LNCAP (cell line): ENCODE data around the gene SLAMF9.

ENCODE experiments used
- CTCF ChIP-seq: fragments of 450-650 bp; IDR thresholded peaks from 2 replicates; pipeline ENCODE4 v1.5.1; 2017; ENCODE audit warnings: mild to moderate bottlenecking

Gene SLAMF9

DNA sequence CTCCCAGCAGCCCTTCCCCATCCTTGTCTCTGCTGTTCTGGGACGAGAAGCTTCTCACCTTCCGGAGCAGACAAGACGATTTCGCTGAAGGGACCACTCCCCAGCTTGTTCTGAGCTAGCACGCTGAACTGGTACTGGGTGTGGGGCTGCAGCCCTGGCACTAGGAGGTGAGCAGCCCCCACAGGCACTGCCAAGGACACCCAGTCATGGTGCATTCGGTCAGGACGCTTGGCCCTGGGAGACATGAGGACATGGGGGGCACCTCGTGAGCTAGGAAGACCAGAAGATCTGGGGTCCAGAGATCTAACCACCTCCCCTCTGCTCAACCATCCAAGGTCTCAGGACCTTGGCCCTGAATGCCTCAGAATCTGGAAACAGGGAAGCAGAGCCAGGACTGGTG lies 23.4 kb downstream of the SLAMF9 start:
- no peak for TF ChIP-seq CTCF

DNA sequence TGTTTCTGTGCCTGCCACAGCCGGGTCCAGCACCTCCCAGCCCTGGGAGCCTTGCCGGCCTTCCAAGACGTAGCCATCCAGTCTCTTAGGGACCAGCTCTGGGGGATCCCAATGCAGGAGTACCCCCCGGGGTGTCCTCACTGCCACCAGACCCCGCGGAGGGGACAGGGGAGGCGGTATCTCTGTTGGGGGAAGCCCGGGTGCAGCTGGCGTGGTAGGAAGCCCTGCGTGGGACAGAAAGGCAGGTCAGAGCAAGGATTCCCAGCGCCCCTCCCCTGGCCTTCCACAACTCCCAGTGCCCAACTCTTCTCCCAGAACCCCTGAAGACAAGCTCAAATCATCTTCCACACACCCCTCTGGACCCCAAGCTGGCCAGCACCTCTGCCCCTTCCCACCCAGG lies 23.8 kb downstream of the SLAMF9 start:
- no peak for TF ChIP-seq CTCF

GRCh38 chr1:159929155-159930051 lies 24.6 kb downstream of the SLAMF9 start:
- TF ChIP-seq CTCF: no peak

DNA sequence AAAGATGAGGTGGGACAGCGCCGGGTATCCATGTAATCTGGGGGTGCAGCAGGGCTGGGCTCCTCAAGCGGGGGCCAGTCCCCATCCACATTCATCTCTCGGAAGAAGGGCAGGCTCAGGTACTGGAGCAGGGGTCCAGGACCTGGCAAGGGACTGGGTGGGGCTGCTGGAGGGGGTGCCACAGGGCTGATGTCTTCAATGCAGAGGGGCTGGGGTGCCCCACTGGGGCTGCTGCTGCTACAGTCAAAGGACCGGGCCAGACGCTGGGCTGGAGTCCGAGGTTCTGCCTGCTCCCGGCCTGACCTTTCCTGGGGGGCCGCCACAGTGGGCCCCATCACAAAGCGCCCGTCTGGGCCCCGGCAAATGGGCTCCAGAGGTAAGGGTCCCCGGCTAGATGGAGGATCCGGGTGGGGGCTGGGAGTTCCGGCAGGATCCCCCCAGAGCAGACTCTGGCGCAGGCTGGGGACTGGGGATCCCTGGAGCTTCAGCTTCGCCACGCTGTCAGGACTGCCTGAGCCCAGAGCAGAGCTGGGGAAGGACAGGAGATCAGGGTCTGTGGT lies 25.5 kb downstream of the SLAMF9 start:
- no peak for TF ChIP-seq CTCF

DNA sequence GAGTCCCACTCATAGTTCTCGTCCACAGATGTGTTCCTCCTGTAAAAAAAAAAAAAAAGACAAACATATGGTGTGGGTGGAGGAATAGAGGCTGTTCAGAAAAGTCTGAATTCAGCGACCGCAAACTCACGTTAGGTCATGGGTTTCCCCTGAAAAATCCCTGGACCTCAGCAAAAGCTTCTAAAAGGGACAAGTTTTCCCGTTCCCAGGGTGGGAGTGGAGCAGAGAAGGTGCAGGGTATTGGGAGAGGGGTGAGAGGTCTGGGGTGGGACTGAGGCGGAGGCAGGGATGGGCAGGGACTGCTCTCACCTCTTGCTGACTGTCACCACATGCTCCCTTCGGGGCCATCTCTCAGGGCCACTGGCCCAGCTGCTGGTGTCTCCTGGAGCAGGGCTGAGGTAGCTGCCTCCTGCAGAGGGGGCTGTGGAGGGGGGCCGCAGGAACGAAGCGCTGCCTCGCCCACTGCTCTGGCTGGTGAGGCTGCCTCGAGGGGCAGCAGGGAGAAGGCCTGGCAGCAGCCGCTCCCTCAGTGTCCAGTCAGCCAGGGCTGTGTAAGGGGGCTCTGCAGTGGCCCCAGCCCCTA lies 26.1 kb downstream of the SLAMF9 start:
- no peak for TF ChIP-seq CTCF

DNA sequence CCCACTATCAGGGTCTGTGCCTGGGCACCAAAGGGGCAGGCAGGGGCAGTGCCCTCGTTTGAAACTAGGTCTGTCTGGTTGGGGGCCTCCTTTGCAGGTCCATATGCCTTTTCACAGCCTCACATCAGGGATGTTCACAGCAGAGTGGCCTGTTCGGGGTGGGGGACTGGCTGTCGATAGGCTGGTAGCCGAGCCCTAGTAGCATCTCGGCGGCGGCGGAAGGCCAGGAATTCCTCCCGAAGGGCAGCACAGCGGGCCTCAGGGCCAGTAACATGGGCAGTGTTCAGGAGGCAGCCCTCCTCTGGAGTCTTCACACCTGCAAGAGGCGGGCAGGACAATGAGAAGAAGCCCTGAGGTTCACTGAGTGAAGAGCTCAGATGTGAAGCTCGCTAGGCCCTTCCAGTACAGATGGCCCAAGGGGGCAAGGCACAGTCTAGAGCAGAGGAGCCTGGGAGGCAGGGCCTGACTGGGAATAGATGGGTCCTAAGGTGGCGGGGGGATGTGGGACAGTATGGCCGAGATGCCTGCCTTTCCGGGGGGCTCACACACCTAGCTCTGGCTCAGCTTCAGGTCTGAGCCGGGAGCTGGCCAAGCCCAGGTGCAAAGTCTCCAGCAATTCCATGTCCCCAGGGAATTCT lies 26.7 kb downstream of the SLAMF9 start:
- no peak for TF ChIP-seq CTCF

DNA sequence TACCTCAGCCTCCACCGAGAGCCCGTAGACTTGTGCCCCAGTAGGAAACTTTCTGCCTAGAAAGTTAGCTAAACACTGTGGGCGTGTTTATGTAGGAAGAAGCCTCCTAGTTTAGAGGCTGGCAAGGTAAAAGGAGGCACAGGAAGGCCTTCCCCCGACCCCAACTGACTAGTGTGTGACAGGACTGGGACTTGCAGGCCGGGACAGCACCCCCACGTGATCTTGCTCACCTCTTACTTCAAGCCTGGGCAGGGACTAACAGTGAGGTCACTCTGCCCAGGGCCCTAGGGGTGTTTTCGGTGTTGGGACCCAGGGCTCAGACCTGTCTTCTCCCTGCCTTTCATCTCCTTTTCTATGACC lies 28.3 kb downstream of the SLAMF9 start:
- TF ChIP-seq CTCF: no peak
